Measurements from ENCODE around the gene CGB7.
"Not testable (repeated sequence)": the region's sequence is repeated elsewhere in the genome, so short reads cannot be mapped to it uniquely, and the experiment has no call there.

CGB7 gene

DNA sequence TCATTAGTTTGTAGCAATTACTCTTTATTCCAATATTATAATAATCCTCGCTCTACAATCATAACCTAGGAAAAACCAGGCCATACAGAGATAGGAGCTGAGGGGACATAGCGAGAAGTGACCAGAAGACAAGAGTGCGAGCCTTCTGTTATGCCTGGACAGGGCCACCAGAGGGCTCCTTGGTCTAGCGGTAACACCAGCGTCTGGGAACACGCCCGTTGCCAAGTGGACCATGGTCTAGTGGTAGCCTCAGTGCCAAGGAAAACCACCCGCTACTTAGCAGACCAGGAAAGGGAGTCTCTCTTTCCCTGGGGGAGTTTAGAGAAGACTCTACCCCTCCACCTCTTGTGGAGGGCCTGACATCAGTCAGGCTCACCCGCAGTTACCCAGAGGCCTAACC is 17.3 kb upstream of the CGB7 start:
- in situ Hi-C loops (cut with MboI; ENCODE audit: low sequenced_read_pairs): not testable (repeated sequence)

- in situ Hi-C loops (cut with MboI; ENCODE audit: low sequenced_read_pairs): no loop called here
These were observed 16.2 kb upstream of the CGB7 start for GRCh38 chr19:49073514-49074378.

GRCh38 chr19:49071860-49072547 is 14.5 kb upstream of the CGB7 start:
- in situ Hi-C loops (cut with MboI; ENCODE audit: low sequenced_read_pairs): no loop called here

GRCh38 chr19:49070416-49070815 is 12.9 kb upstream of the CGB7 start:
- in situ Hi-C loops (cut with MboI; ENCODE audit: low sequenced_read_pairs): no loop called here

- in situ Hi-C loops (cut with MboI; ENCODE audit: low sequenced_read_pairs): no loop called here
These were observed 11.5 kb upstream of the CGB7 start for GRCh38 chr19:49069026-49069425.

DNA sequence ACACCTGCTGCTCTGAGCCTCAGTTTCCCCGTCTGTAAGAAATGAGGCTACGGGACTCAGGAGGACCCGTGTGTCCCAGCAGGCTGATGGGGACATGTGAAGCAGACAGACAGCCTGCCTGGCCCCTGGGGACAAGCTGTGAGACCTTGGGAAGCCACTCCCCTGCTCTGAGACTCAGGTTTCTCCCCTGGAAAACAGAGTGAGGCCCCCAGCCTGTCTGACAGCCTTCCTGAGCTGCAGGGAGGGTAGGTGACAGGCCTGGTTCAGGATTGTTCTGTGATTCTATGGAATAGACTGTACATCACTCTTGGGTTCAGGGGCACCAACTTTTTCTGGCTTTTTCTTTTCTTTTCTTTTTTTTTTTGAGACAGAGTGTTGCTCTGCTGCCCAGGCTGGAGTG is 10.0 kb upstream of the CGB7 start:
- in situ Hi-C loops (cut with MboI; ENCODE audit: low sequenced_read_pairs): no loop called here

DNA sequence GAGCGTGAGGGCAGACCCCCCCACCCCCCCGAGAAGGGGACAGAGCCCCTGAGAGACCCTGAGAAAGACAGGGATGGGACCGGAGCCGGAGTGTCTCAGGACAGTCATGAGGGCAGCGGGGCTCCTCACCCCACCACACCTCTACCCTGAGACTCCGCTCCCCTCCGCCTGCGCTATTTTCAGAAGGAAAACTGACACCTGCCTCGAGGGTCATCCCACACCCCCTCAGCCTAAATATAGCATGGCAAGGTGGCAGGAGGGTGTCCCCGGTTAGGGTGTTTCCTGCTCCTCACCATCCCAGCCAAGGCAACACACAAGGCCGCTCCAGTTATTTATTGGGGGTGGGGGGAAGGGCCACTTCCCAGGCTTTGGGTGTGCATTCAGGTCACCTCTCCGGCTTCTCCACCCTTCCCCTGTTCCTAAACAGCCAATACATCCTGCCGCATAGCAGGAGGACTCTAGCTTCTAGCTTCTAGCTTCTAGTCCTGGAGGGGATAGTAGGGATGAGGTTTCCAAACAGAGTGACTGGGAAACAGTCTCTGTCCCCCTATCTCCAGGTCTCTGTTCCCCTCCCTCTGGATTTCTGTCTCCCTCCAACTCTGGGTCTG is 8.5 kb upstream of the CGB7 start:
- in situ Hi-C loops (cut with MboI; ENCODE audit: low sequenced_read_pairs): no loop called here

GRCh38 chr19:49064768-49065611 is 7.4 kb upstream of the CGB7 start, which contains the start of gene NTF4:
Gene NTF4, minus strand, starts transcription at chr19:49064818. Its CDS starts 2,821 bp downstream, at chr19:49061997.
- in situ Hi-C loops (cut with MboI; ENCODE audit: low sequenced_read_pairs): no loop called here

DNA sequence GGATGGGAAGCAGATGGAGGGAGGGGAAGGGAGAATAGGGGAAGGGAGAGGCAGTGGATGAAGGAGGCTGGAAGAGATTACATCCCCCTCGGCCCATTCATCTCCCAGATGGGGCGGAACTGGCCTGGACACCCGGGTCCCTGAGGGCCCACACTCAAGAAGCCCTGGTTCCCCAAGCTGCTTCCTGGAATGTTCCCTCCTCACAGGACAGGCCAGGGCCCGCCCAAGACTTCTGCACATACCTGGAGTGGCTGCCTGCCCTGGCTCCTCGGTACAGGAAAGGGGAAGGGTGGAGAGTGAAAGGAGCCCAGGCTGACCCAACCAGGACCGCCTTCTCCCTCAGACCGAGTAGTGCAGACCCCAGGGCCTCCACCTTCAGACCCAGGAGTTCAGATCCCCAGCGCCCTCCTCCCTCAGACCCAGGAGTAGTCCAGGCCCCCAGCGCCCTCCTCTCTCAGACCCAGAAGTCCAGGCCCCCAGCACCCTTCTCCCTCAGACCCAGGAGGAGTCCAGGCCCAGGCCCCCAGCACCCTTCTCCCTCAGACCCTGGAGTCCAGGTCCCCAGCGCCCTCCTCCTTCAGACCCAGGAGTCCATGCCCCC is 6.6 kb upstream of the CGB7 start:
- in situ Hi-C loops (cut with MboI; ENCODE audit: low sequenced_read_pairs): no loop called here

DNA sequence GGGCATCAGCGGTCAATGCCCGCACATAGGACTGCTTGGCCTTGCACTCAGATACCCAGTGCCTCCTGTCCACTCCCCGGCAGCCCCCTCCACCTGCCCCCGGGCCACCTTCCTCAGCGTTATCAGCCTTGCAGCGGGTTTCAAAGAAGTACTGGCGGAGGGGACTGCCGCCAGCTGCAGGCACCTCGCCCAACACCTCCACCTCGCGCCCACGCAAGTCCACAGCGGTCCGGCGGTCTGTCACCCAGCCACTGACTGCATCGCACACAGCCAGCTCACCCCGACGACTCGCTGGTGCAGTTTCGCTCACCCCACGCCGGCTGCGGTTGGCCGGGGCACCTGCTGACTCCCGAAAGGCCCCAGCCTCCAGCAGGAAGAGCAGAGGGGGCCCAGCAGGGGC is 3.9 kb upstream of the CGB7 start:
- in situ Hi-C loops (cut with MboI; ENCODE audit: low sequenced_read_pairs): no loop called here

- in situ Hi-C loops (cut with MboI; ENCODE audit: low sequenced_read_pairs): no loop called here
These were observed 3.5 kb upstream of the CGB7 start for GRCh38 chr19:49061000-49061399.

DNA sequence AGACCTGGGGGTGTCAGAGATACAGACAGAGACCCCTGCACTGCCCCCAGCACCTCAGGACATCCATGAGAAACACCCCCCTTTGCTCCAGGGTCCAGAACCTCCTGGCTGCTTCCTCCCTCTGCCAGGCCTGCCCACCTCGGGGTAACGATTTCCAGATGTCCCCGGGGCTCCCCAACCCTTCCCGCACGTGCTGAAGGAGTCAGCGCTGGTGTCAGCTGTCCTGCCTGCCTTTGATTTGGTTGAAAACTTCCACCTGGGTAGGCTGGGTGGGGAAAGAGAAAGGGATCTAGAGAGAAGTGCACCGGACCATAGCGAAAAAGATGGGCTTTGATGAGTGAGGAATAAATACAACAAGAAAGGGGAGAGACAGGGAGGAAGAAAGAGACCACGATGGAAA is 1.5 kb upstream of the CGB7 start:
- in situ Hi-C loops (cut with MboI; ENCODE audit: low sequenced_read_pairs): no loop called here

GRCh38 chr19:49058562-49058961 is 1.0 kb upstream of the CGB7 start:
- in situ Hi-C loops (cut with MboI; ENCODE audit: low sequenced_read_pairs): no loop called here

DNA sequence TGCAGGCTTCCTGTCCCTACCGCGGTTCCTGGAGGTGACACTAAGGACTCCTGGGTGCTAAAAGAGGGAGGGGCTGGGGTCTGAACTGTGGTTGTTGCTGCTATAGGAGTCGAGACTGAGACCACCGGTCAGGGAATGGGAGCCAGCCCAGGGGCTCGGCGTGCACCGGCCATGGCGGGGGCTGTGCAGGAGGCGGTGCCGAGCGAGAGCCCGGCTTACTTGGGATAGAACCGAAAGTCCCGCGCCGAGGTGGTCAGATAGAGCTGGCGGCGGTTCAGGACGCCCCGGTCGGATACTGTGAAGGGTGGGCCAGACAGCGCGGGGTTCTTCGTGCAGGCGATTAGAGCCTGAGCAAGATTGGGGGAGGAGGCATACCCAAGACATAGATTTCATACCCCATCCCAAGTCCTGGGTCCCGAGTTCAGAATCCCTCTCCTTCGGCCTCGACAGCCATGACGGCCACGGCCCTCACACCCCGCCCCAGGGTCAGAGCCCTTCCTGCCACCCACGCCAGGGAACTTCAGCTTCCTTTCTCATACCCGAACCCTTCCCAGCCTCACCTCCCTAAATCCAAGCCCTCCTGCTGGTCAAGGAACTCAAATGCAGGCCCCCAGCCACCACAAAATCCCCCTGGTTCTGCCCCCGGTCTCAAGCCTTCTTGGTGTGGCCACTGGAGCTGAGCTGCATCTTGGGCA is 500 bp downstream of the CGB7 start:
- in situ Hi-C loops (cut with MboI; ENCODE audit: low sequenced_read_pairs): not testable (repeated sequence)

DNA sequence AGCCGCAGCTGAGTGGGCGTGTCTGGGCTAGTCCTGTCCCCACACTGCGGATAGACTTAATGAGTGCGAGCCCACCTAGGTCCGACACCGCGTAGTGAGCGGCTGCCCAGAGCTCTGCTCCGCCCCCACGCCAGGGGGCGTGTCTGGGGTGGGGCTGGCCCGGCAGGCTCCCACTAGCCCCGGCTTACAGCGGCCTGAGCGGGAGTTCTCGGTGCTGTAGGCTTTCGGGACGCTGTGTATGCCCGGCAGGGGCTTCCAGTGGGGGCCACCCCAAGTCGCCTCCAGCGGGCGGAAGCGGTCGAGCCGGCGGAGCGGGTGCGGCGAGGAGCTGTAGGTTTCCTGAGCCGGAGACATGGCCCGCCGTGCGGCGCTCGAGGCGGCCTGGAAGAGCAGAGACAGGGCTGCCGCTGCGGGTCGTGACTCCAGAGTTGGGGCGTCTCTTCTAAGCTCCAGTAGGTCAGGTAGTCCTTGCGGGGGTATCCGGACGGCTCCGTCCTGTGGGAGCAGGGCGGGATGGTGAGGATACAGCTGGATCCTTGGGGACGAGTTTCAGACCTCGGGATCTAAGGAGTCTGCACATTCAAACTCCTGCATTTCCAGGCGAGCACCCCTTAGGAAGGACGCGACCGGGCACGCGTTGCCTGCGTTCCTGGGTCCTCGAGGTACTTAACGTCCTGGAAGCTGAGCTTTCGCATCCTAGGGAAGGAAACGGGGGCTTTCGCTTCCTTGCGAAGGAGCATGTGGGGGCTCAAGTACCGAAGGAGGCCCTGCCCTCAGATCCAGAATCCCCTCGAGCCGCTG is 1.2 kb downstream of the CGB7 start:
- in situ Hi-C loops (cut with MboI; ENCODE audit: low sequenced_read_pairs): no loop called here

- in situ Hi-C loops (cut with MboI; ENCODE audit: low sequenced_read_pairs): not testable (repeated sequence)
These were observed 7.0 kb downstream of the CGB7 start for GRCh38 chr19:49050376-49051033.

DNA sequence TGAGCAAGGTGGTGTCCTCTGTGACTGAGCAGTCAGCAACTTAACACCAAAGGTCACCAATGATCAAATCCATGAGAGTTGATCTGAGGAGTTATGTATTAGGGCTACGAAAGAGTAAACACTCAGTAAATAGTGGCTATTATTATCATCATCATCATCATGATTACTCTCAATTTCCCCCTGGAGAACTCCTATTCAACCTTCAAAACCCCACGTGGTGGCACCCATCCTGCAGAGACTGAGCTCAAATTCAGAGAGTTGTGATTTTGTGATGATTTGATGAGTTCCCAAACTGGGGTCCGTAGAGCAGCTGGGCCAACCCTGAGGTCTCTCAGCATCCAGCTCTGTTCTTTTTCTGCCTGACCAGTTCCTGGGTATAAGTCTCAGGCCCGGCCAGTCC is 7.7 kb downstream of the CGB7 start:
- in situ Hi-C loops (cut with MboI; ENCODE audit: low sequenced_read_pairs): not testable (repeated sequence)

- in situ Hi-C loops (cut with MboI; ENCODE audit: low sequenced_read_pairs): not testable (repeated sequence)
These were observed 8.5 kb downstream of the CGB7 start, which contains the start of gene CGB8 for GRCh38 chr19:49049011-49049410. Gene CGB8, minus strand, starts transcription at chr19:49049111. Its CDS starts 372 bp downstream, at chr19:49048739.

Measured in HL-60/S4 treated with retinoic acid at 250 ng/mL for 4 days and 3 days (cell line).